SK-N-SH treated with all-trans-retinoic acid at 6 μM for 48 hours (cell line): ENCODE data around the gene PMFBP1.

Experiments used
- ATAC-seq: fragments of 200-7000 bp; cut with Tn5 transposase; 3 replicates; pipeline ENCODE4 v1.9.1; 2020; ENCODE audit warnings: mild to moderate bottlenecking, moderate library complexity
- ARNTL ChIP-seq: fragments of 450-650 bp; formaldehyde crosslinking; IDR thresholded peaks from 2 replicates; pipeline ENCODE4 v1.5.0; 2020; ENCODE audit warnings: low read depth, mild to moderate bottlenecking, moderate library complexity, borderline replicate concordance
- BACH2 ChIP-seq: fragments of 250-450 bp; sonication (Bioruptor Pico); IDR thresholded peaks from 2 replicates; pipeline ENCODE4 v1.9.0; 2021; ENCODE audit warnings: mild to moderate bottlenecking, borderline replicate concordance
- CREB5 ChIP-seq: fragments of 250-450 bp; sonication (Bioruptor Pico); IDR thresholded peaks from 2 replicates; pipeline ENCODE4 v1.5.1; 2020; ENCODE audit warnings: low read depth, mild to moderate bottlenecking, moderate library complexity
- CSDC2 ChIP-seq: fragments of 250-450 bp; sonication (Bioruptor Pico); IDR thresholded peaks from 2 replicates; pipeline ENCODE4 v1.5.0; 2020; ENCODE audit warnings: mild to moderate bottlenecking, moderate library complexity
- CSRNP3 ChIP-seq: fragments of 250-450 bp; sonication (Bioruptor Pico); IDR thresholded peaks from 2 replicates; pipeline ENCODE4 v1.5.1; 2021; ENCODE audit warnings: mild to moderate bottlenecking, moderate library complexity
- ESRRG ChIP-seq: fragments of 250-450 bp; sonication (Bioruptor Pico); IDR thresholded peaks from 2 replicates; pipeline ENCODE4 v1.6.1; 2021; ENCODE audit warnings: mild to moderate bottlenecking
- GLIS3 ChIP-seq: fragments of 250-450 bp; sonication (Bioruptor Pico); IDR thresholded peaks from 2 replicates; pipeline ENCODE4 v1.5.0; 2020; ENCODE audit warnings: mild to moderate bottlenecking, moderate library complexity
- ISL1 ChIP-seq: fragments of 250-450 bp; sonication (Bioruptor Pico); IDR thresholded peaks from 2 replicates; pipeline ENCODE4 v2.1.2; 2022; ENCODE audit warnings: mild to moderate bottlenecking, moderate library complexity
- OSR1 ChIP-seq: fragments of 250-450 bp; sonication (Bioruptor Pico); IDR thresholded peaks from 2 replicates; pipeline ENCODE4 v1.8.0; 2022; ENCODE audit warnings: moderate library complexity, mild to moderate bottlenecking, inconsistent platforms
- PATZ1 ChIP-seq: fragments of 250-450 bp; sonication (Bioruptor Pico); IDR thresholded peaks from 2 replicates; pipeline ENCODE4 v1.8.0; 2020; ENCODE audit warnings: mild to moderate bottlenecking, moderate library complexity, borderline replicate concordance
- RARB ChIP-seq: fragments of 250-450 bp; sonication (Bioruptor Pico); IDR thresholded peaks from 2 replicates; pipeline ENCODE4 v1.8.0; 2021; ENCODE audit warnings: mild to moderate bottlenecking, moderate library complexity
- SNAI2 ChIP-seq: fragments of 250-450 bp; sonication (Bioruptor Pico); IDR thresholded peaks from 2 replicates; pipeline ENCODE4 v1.5.0; 2020; ENCODE audit warnings: mild to moderate bottlenecking, moderate library complexity
- TCF4 ChIP-seq: fragments of 250-450 bp; sonication (Bioruptor Pico); IDR thresholded peaks from 2 replicates; pipeline ENCODE4 v1.8.0; 2021; ENCODE audit warnings: mild to moderate bottlenecking, moderate library complexity, borderline replicate concordance
- TOX ChIP-seq: fragments of 250-450 bp; sonication (Bioruptor Pico); IDR thresholded peaks from 2 replicates; pipeline ENCODE4 v1.8.0; 2021; ENCODE audit warnings: mild to moderate bottlenecking, moderate library complexity, borderline replicate concordance
- TSHZ2 ChIP-seq: fragments of 250-450 bp; sonication (Bioruptor Pico); IDR thresholded peaks from 2 replicates; pipeline ENCODE4 v1.5.0; 2020; ENCODE audit warnings: mild to moderate bottlenecking, moderate library complexity
- ZFP3 ChIP-seq: fragments of 250-450 bp; sonication (Bioruptor Pico); IDR thresholded peaks from 2 replicates; pipeline ENCODE4 v1.5.0; 2020; ENCODE audit warnings: mild to moderate bottlenecking, moderate library complexity
- ZFP30 ChIP-seq: fragments of 450-650 bp; formaldehyde crosslinking; IDR thresholded peaks from 2 replicates; pipeline ENCODE4 v1.5.0; 2022; ENCODE audit warnings: mild to moderate bottlenecking, moderate library complexity
- ZNF565 ChIP-seq: fragments of 450-650 bp; formaldehyde crosslinking; conservative IDR thresholded peaks from 2 replicates; pipeline ENCODE4 v1.5.0; 2020; ENCODE audit warnings: low read depth, mild to moderate bottlenecking, moderate library complexity
- ZNF70 ChIP-seq: fragments of 450-650 bp; formaldehyde crosslinking; IDR thresholded peaks from 2 replicates; pipeline ENCODE4 v1.5.0; 2020; ENCODE audit warnings: mild to moderate bottlenecking, moderate library complexity
- ZNF8 ChIP-seq: fragments of 450-650 bp; formaldehyde crosslinking; IDR thresholded peaks from 2 replicates; pipeline ENCODE4 v1.5.0; 2020; ENCODE audit warnings: mild to moderate bottlenecking, moderate library complexity

Gene PMFBP1

GRCh38 chr16:72172105-72173034 is at the start of gene PMFBP1:
PMFBP1 (minus strand) TSS chr16:72172155; CDS start chr16:72171208, 947 bp downstream.
- TF ChIP-seq ZFP3 (no peak), ZNF565 (CRISPR knock-in tag) (no peak), ZNF8 (CRISPR knock-in tag) (no peak), ARNTL (CRISPR knock-in tag) (no peak), TOX (CRISPR knock-in tag) (no peak), SNAI2 (CRISPR knock-in tag) (no peak), ISL1 (CRISPR knock-in tag) (no peak), TCF4 (CRISPR knock-in tag) (no peak), BACH2 (CRISPR knock-in tag) (no peak)
- peak; percentile 52; the same call in 2 of the 3 replicates for ATAC-seq

GRCh38 chr16:72221630-72222024 is 49.7 kb upstream of the PMFBP1 start:
- no peak for ATAC-seq
- TF ChIP-seq PATZ1 (CRISPR knock-in tag), result no peak

- ATAC-seq, result no peak
- TF ChIP-seq ZFP30 (CRISPR knock-in tag) (no peak), GLIS3 (CRISPR knock-in tag) (no peak), TSHZ2 (CRISPR knock-in tag) (no peak), TOX (CRISPR knock-in tag) (no peak)
Measured at GRCh38 chr16:72220875-72221629, 49.1 kb upstream of the PMFBP1 start.

- no peak for TF ChIP-seq ZNF70
- TF ChIP-seq TOX (CRISPR knock-in tag), result no peak
- TF ChIP-seq ISL1 (CRISPR knock-in tag), result no peak
- TF ChIP-seq TSHZ2 (CRISPR knock-in tag), result no peak
- no peak for TF ChIP-seq BACH2 (CRISPR knock-in tag)
- ATAC-seq, result no peak
Measured at GRCh38 chr16:72219282-72219681, 47.3 kb upstream of the PMFBP1 start.

GRCh38 chr16:72216767-72217166 is 44.8 kb upstream of the PMFBP1 start:
- TF ChIP-seq OSR1 (CRISPR knock-in tag), result no peak
- no peak for TF ChIP-seq ZFP3
- no peak for TF ChIP-seq RARB
- no peak for TF ChIP-seq CSRNP3 (CRISPR knock-in tag)
- no peak for TF ChIP-seq BACH2 (CRISPR knock-in tag)
- no peak for TF ChIP-seq TCF4 (CRISPR knock-in tag)
- TF ChIP-seq ESRRG (CRISPR knock-in tag), result no peak
- no peak for TF ChIP-seq CREB5 (CRISPR knock-in tag)
- no peak for TF ChIP-seq SNAI2 (CRISPR knock-in tag)
- TF ChIP-seq ZFP30 (CRISPR knock-in tag), result no peak
- no peak for TF ChIP-seq CSDC2 (CRISPR knock-in tag)
- TF ChIP-seq, all 23 proteins: peak for 0
- no peak for ATAC-seq
